Measurements from ENCODE around the gene ZDHHC17.
"Not testable (repeated sequence)": the region's sequence is repeated elsewhere in the genome, so short reads cannot be mapped to it uniquely, and the experiment has no call there.

The ZDHHC17 gene

GRCh38 chr12:76764856-76765255 is 941 bp downstream of the ZDHHC17 start:
- TF ChIP-seq CTCF (IDR thresholded peaks at IDR 0.05; ENCODE audit: borderline replicate concordance, control extremely low read depth, extremely low read depth, insufficient read depth, missing control alignments), result no peak
- DNase-seq (ENCODE audit: low spot score), result no peak
- in situ Hi-C loops (cut with MboI; ENCODE audit: low sequenced_read_pairs, unreplicated experiment), result no loop called here

DNA sequence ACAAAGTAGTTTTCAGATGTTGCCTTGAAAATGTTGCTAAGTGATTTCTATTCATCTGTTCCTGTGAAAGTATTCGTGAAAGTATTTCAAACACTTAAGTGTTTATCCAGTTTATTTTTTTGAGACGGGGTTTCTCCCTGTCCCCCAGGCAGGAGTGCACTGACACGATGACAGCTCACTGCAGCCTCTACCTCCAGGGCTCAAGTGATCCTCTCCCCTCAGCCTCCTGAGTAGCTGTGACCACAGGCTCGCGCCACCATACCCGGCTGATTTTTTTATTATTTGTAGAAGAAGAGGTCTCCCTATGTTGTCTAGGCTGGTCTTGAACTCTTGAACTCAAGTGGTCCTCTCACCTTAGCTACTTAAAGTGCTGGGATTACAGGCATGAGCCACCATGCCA is 1.7 kb downstream of the ZDHHC17 start:
- in situ Hi-C loops (cut with MboI; ENCODE audit: low sequenced_read_pairs, unreplicated experiment), result no loop called here
- no peak for DNase-seq (ENCODE audit: low spot score)
- TF ChIP-seq CTCF (IDR thresholded peaks at IDR 0.05; ENCODE audit: borderline replicate concordance, control extremely low read depth, extremely low read depth, insufficient read depth, missing control alignments), result no peak

GRCh38 chr12:76766161-76766560 is 2.2 kb downstream of the ZDHHC17 start:
- in situ Hi-C loops (cut with MboI; ENCODE audit: low sequenced_read_pairs, unreplicated experiment), result no loop called here
- no peak for DNase-seq (ENCODE audit: low spot score)
- no peak for TF ChIP-seq CTCF (IDR thresholded peaks at IDR 0.05; ENCODE audit: borderline replicate concordance, control extremely low read depth, extremely low read depth, insufficient read depth, missing control alignments)

DNA sequence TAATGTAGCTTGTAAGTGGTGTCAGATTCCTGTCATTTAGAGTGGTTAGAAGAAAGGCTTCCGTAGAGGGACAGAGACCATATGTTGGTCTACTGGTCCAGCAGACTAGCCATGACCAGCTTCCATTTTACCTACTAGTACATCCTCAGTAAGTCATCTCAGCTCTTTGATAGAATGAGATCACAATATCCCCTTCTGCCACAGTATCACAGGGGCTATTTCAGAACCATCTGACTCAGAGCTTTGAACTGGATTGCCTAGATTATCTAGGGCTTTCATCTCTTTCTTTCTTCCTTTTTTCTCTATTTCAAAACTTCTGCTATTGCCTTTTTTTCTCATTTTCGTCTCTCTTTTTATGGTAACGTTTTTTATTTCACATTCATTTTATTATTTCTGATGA is 4.7 kb downstream of the ZDHHC17 start:
- no peak for TF ChIP-seq CTCF (IDR thresholded peaks at IDR 0.05; ENCODE audit: borderline replicate concordance, control extremely low read depth, extremely low read depth, insufficient read depth, missing control alignments)
- in situ Hi-C loops (cut with MboI; ENCODE audit: low sequenced_read_pairs, unreplicated experiment), result no loop called here
- DNase-seq (ENCODE audit: low spot score), result no peak

DNA sequence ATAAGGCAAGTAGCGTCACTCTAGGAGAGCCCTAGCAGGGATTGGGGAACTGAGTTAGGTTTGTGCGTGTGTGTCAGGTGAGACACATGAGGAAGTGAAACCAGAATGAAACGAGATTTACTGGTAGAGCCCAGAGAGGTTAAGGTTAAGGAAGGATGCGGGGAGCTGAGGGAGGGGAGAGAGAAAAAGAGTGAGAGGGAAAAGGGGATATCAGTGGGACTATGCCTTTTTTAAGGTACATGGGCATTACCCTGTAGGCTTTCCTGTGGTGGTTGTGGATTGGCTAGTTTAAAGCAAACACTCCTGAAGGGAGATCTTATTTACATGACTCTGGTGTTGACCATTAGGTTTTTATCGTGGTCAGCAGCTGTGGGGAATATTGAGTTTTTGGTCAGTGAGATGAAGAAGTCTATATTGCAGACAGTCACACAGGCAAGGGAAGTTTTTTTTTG is 13.9 kb downstream of the ZDHHC17 start:
- DNase-seq (ENCODE audit: low spot score), result peak; percentile 55
- in situ Hi-C loops (cut with MboI; ENCODE audit: low sequenced_read_pairs, unreplicated experiment), result loop anchor here (25.0 kb wide), 1 partner anchor 690 kb away; the partner anchor contains the start of gene NAP1L1
- TF ChIP-seq CTCF (IDR thresholded peaks at IDR 0.05; ENCODE audit: borderline replicate concordance, control extremely low read depth, extremely low read depth, insufficient read depth, missing control alignments), result no peak

DNA sequence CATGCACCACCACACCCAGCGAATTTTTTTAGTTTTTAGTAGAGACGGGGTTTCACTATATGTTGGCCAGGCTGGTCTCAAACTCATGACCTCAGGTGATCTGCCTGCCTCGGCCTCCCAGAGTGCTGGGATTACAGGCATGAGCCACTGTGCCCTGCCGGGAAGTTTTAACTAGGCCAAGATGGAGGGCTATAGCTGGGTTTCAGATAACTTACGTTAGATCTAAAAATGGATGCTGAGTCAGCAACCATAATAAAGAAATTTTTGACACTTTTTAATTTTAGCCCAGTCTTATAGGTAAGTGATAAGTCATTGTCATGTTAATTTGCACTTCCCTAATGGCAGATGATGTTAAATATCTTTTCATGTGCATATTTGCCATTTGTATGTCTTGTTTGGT is 14.4 kb downstream of the ZDHHC17 start:
- no peak for TF ChIP-seq CTCF (IDR thresholded peaks at IDR 0.05; ENCODE audit: borderline replicate concordance, control extremely low read depth, extremely low read depth, insufficient read depth, missing control alignments)
- in situ Hi-C loops (cut with MboI; ENCODE audit: low sequenced_read_pairs, unreplicated experiment), result loop anchor here (25.0 kb wide), 1 partner anchor 691 kb away; the partner anchor contains the start of gene NAP1L1
- DNase-seq (ENCODE audit: low spot score), result no peak

GRCh38 chr12:76779310-76779709 is 15.4 kb downstream of the ZDHHC17 start:
- in situ Hi-C loops (cut with MboI; ENCODE audit: low sequenced_read_pairs, unreplicated experiment), result loop anchor here (25.0 kb wide), 1 partner anchor 692 kb away; the partner anchor contains the start of gene NAP1L1
- DNase-seq (ENCODE audit: low spot score), result not testable (repeated sequence)
